Measurements from ENCODE around the gene SLCO3A1.
"Not testable (repeated sequence)": the region's sequence is repeated elsewhere in the genome, so short reads cannot be mapped to it uniquely, and the experiment has no call there.

Gene SLCO3A1

GRCh38 chr15:92197746-92198145, 344.2 kb downstream of the SLCO3A1 start:
- H3K36me3 Mint-ChIP-seq (ENCODE audit: low read depth), result no peaks in the 10 kb centered on the region
- no peak for DNase-seq (ENCODE audit: low spot score)
- no peaks in the 10 kb centered on the region for H3K4me1 Mint-ChIP-seq (ENCODE audit: low read depth)

GRCh38 chr15:92200891-92201290, 347.4 kb downstream of the SLCO3A1 start:
- Mint-ChIP-seq H3K36me3 (ENCODE audit: low read depth) (no peaks in the 10 kb centered on the region), H3K4me1 (ENCODE audit: low read depth) (no peaks in the 10 kb centered on the region), H3K27me3 (ENCODE audit: low read depth) (peaks cover 4% of the 10 kb centered on the region), H3K27ac (no peak overlapping the region), H3K9me3 (no peaks in the 10 kb centered on the region), H3K4me3 (no peak overlapping the region)
- DNase-seq (ENCODE audit: low spot score), result no peak

More at GRCh38 chr15:92197746-92198145, 344.2 kb downstream of the SLCO3A1 start:
- Mint-ChIP-seq H3K9me3 (no peaks in the 10 kb centered on the region), H3K4me3 (no peak overlapping the region), H3K27ac (no peak overlapping the region), H3K27me3 (ENCODE audit: low read depth) (peaks cover 2% of the 10 kb centered on the region)

GRCh38 chr15:92205255-92205739, 351.8 kb downstream of the SLCO3A1 start:
- no peak overlapping the region for H3K27ac Mint-ChIP-seq
- H3K9me3 Mint-ChIP-seq, result no peaks in the 10 kb centered on the region
- H3K36me3 Mint-ChIP-seq (ENCODE audit: low read depth), result no peaks in the 10 kb centered on the region
- H3K4me1 Mint-ChIP-seq (ENCODE audit: low read depth), result no peaks in the 10 kb centered on the region
- peaks cover 3% of the 10 kb centered on the region for H3K27me3 Mint-ChIP-seq (ENCODE audit: low read depth)
- H3K4me3 Mint-ChIP-seq, result no peak overlapping the region
- no peak for DNase-seq (ENCODE audit: low spot score)

- not testable (repeated sequence) for H3K36me3 Mint-ChIP-seq (ENCODE audit: low read depth); H3K27ac Mint-ChIP-seq; H3K4me1 Mint-ChIP-seq (ENCODE audit: low read depth); H3K4me3 Mint-ChIP-seq; DNase-seq (ENCODE audit: low spot score); H3K27me3 Mint-ChIP-seq (ENCODE audit: low read depth); H3K9me3 Mint-ChIP-seq
Observed at GRCh38 chr15:92207601-92208000, 354.1 kb downstream of the SLCO3A1 start.
